ENCODE measurements around the gene TEX51.

DNA sequence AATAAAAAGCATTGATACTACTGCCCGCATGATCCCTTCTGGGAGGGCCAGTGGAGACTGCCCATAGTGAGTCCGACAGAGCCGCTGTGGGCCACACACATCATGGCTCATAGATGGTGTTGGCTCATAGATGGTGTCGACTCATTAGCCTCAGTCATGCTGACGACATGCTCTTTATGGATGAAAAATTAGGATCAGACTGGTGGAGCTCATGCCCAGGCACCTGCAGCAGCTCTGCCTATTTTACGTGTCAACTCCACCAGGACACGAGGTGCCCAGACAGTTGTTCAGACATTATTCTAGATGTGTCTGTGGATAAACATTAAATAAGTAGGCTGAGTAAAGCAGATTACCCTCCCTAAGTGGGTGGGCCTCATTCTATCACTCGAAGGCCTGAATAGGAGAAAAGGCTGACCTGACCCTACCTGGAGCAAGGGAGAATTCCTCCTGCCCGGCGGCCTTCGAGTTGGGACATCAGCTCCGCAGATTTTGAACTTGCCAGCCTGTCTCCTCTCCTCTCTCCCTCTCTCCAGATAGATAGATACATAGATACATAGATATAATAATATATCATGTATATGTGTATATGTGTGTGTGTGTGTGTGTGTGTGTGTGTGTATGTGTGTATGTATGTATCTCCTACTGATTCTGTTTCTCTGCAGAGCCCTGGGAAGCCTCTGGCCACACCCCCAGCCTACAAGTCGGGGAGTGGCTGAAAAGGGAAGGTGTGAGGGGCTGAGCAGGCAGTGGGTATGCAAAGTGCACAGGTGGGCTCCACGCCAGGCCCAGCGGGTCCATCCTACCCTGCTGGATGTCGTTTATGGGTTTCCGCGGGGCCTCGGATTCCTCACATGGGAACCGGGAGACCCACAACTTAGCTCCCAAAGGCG, 13.6 kb upstream of the TEX51 start:
- TF ChIP-seq GATA2 (IDR thresholded peaks at IDR 0.05; ENCODE audit: low read depth, low read length) = no peak
- no peak for TF ChIP-seq GATA3 (IDR thresholded peaks at IDR 0.05; ENCODE audit: low read depth, low read length)
